Lower lobe of right lung (tissue), 2 donors: ENCODE data around the gene DHRS7. TPM values are rescaled to one million over a fixed set of nuclear protein-coding genes. Genes with fewer than 3 reads are reported as not detected.

Experiments used
- ATAC-seq, 2 donors: fragments of 200-7000 bp; cut with Tn5 transposase; one replicate each; pipeline ENCODE4 v1.9.1; 2020 to 2022; ENCODE audit warnings: mild to moderate bottlenecking in 2 of 2, moderate library complexity in 2 of 2
- DNase-seq: peaks from one replicate; pipeline ENCODE4 v3.0.0-alpha.2; 2020
- H3K27ac ChIP-seq: fragments of 200-600 bp; one replicate; pipeline ENCODE4 v1.8.0; 2022
- H3K27me3 ChIP-seq: fragments of 200-600 bp; one replicate; pipeline ENCODE4 v1.8.0; 2022; ENCODE audit warnings: low read depth
- H3K36me3 ChIP-seq: fragments of 200-600 bp; one replicate; pipeline ENCODE4 v1.8.0; 2022; ENCODE audit warnings: mild to moderate bottlenecking
- H3K4me1 ChIP-seq: fragments of 200-600 bp; one replicate; pipeline ENCODE4 v1.8.0; 2022
- H3K4me3 ChIP-seq: fragments of 200-600 bp; one replicate; pipeline ENCODE4 v1.8.0; 2022; ENCODE audit warnings: mild to moderate bottlenecking
- H3K9me3 ChIP-seq: fragments of 200-600 bp; one replicate; pipeline ENCODE4 v1.8.0; 2022
- intact Hi-C: fragments of 100-400 bp; cut with DNase I; formaldehyde crosslinking; loops from one replicate; pipeline ENCODE4 v1.11.0; 2022
- total RNA-seq: library from RNA; stranded (reverse); fragmentation: NEBNext Ultra II Directional; extraction: Animal tissue kit (Norgen Biotek cat#: 25700); gene quantifications from one replicate; pipeline ENCODE4 v1.2.1, GENCODE V29; 2021
- TF ChIP-seq, protein P1 (sequence below): fragments of 200-600 bp; IDR thresholded peaks from one replicate; pipeline ENCODE4 v1.8.0; 2022; ENCODE audit warnings: antibody characterized with exemption, mild to moderate bottlenecking
- donor health status: DM: no; HTN: yes; CAD: no; lungs with severe emphysema.

DHRS7 gene
- total RNA-seq, 1 donor from 2014 or later: 72.8 TPM

DNA sequence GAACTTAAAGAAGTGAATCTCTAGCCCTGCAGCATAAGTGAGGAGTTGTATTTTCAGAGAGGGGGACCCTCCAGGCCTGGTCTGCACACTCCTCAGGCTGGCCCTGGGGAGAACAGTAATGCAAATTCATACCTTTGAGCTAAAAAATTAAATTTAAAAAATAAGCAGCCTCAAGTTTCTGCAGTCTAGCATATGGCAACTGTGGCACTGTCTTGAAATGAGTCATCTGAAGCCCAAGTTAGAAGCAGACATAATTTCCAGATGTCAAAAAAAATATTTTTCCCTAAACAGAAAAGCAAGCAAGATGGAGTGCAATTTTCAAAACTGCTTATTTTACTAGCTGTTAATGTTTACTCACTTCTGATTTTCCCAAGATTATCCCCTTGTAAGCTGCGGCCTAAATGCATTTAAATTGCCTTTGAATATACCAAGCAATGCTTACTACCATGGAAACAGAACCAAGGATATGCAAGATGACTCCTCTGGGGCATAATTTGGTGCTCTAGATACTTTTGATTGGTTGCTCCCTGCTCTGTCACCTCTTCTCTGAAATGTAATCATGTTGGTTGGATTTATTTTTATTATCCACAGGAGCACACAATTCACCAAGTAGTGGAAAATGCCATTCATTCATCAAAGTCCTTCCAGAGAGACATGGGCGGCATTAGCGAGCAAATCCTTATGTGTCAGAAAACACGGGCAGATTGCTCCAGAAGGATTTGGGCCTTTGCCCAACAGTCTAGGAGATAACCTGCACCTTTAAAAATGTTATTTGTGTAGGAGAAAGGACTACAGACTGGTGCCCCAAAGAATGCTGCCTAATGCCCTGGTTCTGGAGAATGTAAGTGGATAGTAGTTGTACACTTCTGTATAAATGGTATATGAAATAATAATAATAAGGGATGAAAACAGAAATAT is 25.0 kb upstream of the DHRS7 start:
- intact Hi-C loops: no loop called here
- no peaks in the 10 kb centered on the region for H3K27me3 ChIP-seq
- no peaks in the 10 kb centered on the region for H3K9me3 ChIP-seq
- DNase-seq (no peak), ATAC-seq (no peak)
- TF ChIP-seq, protein P1, sequence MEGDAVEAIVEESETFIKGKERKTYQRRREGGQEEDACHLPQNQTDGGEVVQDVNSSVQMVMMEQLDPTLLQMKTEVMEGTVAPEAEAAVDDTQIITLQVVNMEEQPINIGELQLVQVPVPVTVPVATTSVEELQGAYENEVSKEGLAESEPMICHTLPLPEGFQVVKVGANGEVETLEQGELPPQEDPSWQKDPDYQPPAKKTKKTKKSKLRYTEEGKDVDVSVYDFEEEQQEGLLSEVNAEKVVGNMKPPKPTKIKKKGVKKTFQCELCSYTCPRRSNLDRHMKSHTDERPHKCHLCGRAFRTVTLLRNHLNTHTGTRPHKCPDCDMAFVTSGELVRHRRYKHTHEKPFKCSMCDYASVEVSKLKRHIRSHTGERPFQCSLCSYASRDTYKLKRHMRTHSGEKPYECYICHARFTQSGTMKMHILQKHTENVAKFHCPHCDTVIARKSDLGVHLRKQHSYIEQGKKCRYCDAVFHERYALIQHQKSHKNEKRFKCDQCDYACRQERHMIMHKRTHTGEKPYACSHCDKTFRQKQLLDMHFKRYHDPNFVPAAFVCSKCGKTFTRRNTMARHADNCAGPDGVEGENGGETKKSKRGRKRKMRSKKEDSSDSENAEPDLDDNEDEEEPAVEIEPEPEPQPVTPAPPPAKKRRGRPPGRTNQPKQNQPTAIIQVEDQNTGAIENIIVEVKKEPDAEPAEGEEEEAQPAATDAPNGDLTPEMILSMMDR: no peak
- H3K4me3 ChIP-seq: no peak overlapping the region
- H3K27ac ChIP-seq: no peak overlapping the region
- no peaks in the 10 kb centered on the region for H3K4me1 ChIP-seq
- no peaks in the 10 kb centered on the region for H3K36me3 ChIP-seq

DNA sequence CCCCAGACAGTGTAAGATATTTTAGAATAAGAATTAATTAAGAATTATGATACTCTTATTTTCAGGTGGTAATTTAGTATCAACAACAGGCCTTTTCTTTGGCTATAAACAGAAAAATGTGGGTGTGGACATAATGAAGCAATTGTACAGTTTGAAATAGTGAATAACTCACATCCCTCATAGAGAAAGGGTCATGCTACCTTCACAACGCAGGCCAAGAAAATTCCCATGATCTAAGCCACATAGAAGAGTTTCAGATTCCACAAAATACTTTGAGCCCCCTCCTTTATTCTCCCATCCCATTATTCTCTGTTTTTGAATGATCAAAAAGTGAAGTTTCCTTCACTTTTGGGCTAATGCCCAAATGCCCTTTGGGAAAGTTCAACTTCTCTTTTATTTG is 23.5 kb upstream of the DHRS7 start:
- H3K27ac ChIP-seq: no peak overlapping the region

DNA sequence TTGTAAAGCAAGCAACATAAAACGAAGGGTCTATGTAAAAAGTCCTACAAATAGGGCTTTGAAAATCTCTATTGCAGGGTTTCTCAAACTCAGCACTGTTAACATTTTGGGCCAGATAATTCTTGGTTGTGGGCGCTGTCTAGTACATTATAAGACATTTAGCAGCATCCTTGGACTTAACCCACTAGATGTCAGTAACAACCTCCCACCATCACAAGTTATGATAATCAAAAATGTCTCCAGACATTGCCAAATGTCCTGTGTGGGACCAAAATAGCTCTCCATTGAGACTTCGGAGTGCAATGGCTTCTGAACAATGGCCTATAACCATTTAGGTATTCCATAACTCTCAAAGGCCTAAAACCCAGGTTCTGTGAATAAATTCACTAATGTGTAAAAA is 22.9 kb upstream of the DHRS7 start:
- TF ChIP-seq, protein P1: no peak
- Histone ChIP-seq H3K9me3 (no peaks in the 10 kb centered on the region), H3K4me1 (peaks cover 4% of the 10 kb centered on the region), H3K36me3 (no peaks in the 10 kb centered on the region), H3K27ac (no peak overlapping the region), H3K4me3 (no peak overlapping the region), H3K27me3 (no peaks in the 10 kb centered on the region)
- ATAC-seq (no peak), DNase-seq (no peak)
- intact Hi-C loops: no loop called here

More for the DNA sequence above, 23.5 kb upstream of the DHRS7 start:
- intact Hi-C loops: no loop called here
- ATAC-seq (no peak), DNase-seq (no peak)
- Histone ChIP-seq H3K36me3 (no peaks in the 10 kb centered on the region), H3K9me3 (no peaks in the 10 kb centered on the region), H3K27me3 (no peaks in the 10 kb centered on the region), H3K4me1 (peaks cover 3% of the 10 kb centered on the region), H3K4me3 (no peak overlapping the region)
- TF ChIP-seq, protein P1: no peak

DNA sequence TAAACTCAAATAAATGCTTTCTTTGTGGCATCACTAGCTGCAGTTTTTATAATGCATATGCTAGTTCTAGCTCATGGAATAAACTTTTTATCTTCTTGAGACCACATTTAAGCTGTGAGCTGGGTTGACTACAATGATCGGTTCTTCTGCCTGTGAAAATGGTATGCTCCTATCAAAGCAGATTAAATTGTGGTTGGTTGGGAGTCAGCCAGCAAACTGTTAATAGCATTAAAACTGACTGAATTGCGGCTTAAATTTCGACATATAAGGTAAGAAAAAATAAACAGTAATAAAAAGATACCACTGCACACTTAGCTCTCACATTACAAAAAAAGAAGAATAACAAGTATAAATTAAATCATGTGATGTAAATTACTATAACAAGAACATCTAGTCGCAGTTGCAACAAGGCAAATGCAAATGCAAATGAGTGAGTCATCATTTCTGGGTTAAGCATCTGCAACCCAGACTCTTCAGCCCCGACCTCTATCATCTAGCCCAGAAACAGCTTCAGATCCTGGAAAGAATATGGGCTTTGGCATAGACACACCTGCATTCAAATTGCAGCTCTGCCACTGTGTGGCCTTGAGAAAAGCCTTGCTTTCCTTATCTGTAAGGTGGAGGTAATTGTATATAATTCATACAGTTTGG is 19.8 kb upstream of the DHRS7 start:
- Histone ChIP-seq H3K4me3 (no peak overlapping the region), H3K27me3 (no peaks in the 10 kb centered on the region), H3K27ac (no peak overlapping the region), H3K36me3 (no peaks in the 10 kb centered on the region), H3K4me1 (peaks cover 4% of the 10 kb centered on the region), H3K9me3 (no peaks in the 10 kb centered on the region)
- TF ChIP-seq, protein P1: no peak
- intact Hi-C loops: loop anchor here (5.0 kb wide), 2 partner anchors 123 to 223 kb away; no protein-coding TSS in a partner anchor
- ATAC-seq (no peak), DNase-seq (no peak)

DNA sequence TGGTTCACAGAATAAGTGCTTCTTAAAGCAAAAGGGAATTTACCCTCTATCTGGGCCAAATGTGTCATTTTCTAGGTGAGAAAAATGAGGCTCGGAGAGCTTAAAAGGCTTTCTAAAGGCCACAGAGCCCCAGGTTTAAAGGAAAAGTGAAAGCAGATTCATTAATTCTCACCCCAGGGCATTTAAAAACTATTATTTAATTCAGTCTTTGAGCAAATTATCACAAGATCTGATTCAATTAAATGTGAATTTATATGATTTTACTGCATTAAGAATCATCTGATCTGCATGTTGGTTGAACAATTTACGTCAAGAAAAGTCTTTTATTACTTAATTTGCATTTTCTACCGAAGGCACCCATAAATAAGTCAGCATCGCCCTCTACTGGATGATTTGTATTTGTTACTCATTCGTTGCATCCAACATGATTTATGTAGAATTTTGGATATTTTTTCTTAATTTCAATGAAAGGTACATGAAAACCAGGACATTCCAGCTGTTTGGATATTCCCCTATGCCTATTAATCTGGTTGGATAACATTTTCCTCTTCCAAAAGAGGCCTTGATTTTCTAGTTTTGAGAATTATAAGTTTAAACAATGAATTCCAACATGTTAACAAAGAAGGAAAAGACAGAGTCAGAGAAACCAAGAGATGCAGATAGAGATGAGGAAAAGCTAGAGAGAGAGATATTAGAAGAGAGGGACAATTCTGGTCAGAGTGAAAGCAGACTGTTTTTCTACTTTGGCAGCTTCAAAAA is 19.1 kb upstream of the DHRS7 start:
- ATAC-seq (peak; percentile 49 to 77), DNase-seq (no peak)
- Histone ChIP-seq H3K4me3 (peak overlapping the region; percentile 52), H3K27me3 (no peaks in the 10 kb centered on the region), H3K9me3 (no peaks in the 10 kb centered on the region), H3K4me1 (peaks cover 4% of the 10 kb centered on the region), H3K36me3 (no peaks in the 10 kb centered on the region), H3K27ac (peak overlapping the region; percentile 52)
- intact Hi-C loops: loop anchor here (5.0 kb wide), 2 partner anchors 122 to 222 kb away; no protein-coding TSS in a partner anchor
- TF ChIP-seq, protein P1: peak; percentile 78
